HG02642 (cell line): ENCODE data around the gene ZNF219.

Source experiments
- ATAC-seq: cut with Tn5 transposase; IDR thresholded peaks from one replicate; pipeline ENCODE4 v1.9.1; 2021; ENCODE audit warnings: mild to moderate bottlenecking; ENCODE audit not compliant: unreplicated experiment, poor library complexity

Gene ZNF219

DNA sequence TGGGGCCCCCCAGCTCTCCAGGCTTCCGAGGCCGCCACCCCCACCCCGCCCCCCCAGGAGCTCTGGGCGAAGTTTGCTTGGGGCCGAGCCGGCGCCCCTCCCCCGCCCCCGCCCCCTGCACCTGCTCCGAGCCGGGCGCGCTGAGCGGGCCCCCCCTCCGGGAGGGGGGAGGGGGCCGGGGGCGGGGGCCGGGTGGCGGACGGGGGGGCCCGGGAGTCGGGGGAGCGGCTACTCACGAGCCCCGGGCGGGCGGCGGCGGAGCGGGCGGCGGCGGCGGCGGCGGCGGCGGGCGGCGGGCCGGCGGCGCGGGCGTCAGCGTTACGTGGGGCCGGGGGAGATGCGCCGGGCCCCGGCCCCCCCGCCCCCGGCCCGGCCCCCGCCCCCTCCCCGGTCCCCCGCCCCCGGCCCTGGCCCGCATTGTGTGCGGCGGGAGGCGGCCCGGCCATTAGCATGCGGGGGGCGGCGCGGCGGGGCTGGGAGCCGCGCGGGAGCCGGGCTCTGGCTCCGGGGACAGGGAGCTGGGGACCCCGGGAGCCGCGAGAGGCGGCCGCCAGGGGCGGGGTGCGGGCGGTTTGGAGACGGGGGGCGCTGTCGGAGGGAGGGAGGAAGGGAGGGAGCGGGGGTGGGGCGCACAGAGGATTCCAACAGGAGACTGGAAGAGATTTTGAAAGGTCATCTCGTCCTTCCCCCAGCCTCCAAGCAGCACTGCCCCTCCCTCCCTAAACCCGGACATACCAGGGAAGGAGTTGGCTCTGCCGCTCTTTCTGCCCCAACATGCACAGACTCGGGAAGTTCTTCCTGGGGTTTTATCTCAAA lies at the start of gene ZNF219:
Gene ZNF219 (minus strand): TSS at position 580 of the 816 bp plus-strand sequence. CDS start 5,064 bp downstream, outside the sequence.
- no peak for ATAC-seq

DNA sequence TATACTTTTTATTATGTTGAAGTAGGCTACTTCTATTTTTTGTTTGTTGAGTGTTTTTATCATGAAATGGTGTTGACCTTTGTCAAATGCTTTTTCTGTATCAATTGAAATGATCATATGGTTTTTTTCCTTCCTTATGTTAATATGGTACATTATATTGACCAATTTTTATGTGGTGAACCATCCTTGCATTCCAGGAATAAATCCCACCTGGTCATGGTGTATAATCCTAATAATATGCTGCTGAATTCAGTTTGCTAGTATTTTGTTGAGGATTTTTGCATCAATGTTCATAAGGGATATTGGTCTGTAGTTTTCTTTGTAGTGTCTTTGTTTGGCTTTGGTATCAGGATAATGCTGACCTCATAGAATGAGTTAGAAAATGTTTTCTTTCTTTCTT lies 47.0 kb upstream of the ZNF219 start:
- no peak for ATAC-seq

DNA sequence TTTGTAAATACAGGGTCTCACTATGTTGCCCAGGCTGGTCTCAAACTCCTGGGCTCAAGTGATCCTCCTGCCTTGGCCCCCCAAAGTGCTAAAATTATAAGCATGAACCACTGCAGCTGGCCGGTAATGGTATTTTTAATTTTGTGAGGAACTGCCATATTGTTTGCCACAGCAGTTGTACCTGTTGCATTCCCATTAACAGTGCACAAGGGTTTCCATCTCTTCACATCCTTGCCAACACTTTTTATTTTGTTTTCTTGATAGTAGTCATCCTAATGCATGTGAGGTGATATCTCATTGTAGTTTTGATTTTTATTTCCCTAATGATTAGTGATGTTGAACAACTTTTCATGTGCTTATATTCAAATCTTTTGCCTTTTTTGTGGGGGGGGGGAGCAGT lies 43.9 kb upstream of the ZNF219 start:
- ATAC-seq: no peak

DNA sequence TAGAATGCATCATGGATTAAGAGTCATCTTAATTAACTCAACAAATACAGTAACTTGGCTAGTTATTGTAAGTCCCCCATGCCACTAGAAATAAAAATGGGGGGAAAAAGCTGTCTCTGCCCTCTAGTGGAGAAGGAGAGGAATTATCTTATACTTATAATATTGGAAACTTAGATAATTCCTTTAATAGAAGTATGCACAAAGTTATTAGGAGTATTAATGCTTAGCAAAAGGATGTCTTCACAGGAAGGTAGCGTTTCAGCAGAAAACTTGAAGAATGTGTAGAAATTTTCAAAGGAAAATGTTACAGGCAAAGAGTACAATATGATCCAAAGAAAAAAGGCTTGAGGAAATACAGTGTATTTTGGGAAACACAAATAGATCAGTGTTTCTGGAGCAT lies 37.6 kb upstream of the ZNF219 start:
- ATAC-seq: no peak

DNA sequence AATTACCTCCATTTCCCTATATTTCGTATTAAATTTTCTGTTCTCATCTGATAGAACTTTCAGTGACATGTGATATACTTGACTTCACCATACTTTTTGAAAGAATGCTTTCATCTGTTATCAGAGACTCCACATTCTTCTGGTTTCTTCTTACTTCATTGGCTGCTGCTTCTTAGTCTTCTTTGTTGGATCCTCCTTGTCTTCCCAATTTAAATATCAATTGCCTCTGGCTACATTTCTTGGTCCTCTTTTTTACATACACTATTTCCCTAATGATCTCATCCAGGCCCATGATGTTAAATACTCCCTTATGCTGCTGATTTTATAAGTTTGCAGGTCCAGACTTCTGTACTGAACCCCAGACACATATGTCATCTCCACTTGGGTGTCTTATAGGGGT lies 35.4 kb upstream of the ZNF219 start:
- ATAC-seq: no peak

DNA sequence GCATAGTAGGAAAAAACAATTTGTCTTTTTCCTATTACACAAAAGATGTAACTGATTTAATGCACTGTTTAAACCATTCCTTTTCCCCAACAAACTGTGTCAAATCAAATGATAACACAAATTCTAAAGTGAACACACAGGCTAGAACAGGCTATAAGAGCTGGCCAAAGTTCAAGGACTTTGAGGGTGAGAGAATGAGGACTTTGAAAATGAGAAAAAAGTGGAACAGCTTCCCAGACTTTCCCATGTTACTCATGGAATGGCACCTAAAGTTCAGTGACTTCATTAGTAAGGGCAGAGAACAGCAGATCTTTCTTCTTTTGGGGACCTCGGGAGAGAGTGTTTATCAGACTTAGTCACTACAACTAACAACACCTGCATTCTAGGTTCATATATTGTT lies 25.0 kb upstream of the ZNF219 start:
- ATAC-seq: no peak

DNA sequence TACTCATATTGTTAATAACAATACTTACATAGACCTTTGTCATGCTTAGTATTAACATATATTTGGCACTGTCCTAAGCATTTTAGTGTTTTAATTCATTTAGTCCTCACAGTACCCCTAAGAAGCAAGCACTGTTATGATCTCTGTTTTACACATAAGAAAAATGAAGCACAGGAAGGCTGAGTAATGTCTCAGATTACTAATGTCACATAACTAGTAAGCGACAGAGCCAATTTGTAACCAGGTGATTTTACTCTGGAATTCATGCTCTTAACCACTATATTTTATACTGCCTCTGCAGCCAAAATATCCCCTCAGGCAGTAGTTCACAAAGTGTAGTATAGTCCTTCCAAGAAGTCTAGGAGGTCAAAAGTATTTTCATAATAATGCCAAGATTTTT lies 22.7 kb upstream of the ZNF219 start:
- no peak for ATAC-seq

DNA sequence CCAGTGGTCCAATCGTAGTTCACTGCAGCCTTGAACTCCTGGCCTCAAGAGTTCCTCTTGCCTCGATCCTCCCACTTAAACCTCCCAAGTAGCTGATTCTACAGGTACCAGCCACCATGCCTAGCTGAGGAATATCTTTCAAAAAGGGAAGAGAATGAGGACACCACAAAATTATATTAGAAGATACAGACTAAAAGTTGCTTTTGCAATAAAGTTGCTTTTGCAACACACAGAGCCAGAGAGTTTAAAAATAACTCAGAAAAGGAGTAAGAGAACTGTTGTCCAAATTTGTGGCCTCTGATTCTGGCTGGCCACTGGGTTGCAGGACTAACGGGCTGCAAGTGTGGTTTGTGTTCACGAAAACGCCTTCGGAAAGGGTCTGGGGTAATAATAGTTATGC lies 22.2 kb upstream of the ZNF219 start:
- ATAC-seq: no peak

DNA sequence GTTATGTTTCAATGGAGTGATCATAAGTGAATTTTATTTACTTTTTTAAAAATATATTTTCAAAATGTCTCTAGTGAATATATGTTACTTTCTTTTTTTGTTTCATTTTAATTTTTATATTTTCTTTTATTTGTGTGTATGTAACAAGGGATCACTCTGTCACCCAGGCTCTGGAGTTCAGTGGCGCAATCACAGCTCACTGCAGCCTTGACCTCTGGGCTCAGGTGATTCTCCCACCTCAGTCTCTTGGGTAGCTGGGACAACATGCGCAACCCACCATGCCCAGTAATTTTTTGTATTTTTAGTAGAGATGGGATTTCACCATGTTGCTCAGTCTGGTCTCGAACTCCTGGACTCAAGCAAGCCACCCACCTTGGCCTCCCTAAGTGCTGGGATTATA lies 20.5 kb upstream of the ZNF219 start:
- ATAC-seq: no peak

DNA sequence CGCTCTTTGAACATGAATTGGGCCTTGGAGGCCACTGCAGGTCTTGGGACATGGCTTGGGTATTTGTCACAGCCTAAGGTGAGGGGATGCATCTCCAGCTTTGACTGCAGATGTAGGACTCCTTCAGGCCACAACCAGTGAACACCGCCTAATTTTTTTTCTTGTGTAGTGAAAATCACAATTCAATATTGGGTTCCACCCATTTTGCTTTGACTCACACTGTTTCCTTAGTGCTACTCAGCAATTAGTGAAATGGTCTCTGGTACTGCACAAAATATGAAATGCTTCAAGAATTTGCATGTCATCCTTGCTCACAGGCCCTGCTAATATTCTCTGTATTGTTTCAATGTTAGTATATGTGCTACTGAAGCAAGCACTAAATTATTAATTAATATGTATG lies 14.9 kb upstream of the ZNF219 start:
- ATAC-seq: no peak

DNA sequence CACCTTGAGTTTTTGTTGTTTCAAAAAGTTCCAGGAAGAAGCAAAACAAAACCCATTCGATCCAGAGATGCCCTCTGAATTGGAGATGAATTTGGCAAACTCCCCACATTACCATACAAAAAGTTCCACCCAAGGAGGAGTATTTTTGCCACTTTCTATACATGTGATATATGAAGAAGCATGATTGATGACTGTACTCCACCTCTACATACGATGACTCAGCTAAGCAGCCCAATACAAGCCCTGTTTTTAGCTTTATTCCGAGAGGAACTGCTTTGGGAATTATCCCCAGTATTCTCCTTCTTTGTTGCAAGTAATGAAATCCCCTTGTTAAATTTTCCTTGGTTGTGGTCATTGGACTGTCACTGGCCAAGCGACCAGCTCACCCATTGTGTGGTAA lies 13.8 kb upstream of the ZNF219 start:
- no peak for ATAC-seq

DNA sequence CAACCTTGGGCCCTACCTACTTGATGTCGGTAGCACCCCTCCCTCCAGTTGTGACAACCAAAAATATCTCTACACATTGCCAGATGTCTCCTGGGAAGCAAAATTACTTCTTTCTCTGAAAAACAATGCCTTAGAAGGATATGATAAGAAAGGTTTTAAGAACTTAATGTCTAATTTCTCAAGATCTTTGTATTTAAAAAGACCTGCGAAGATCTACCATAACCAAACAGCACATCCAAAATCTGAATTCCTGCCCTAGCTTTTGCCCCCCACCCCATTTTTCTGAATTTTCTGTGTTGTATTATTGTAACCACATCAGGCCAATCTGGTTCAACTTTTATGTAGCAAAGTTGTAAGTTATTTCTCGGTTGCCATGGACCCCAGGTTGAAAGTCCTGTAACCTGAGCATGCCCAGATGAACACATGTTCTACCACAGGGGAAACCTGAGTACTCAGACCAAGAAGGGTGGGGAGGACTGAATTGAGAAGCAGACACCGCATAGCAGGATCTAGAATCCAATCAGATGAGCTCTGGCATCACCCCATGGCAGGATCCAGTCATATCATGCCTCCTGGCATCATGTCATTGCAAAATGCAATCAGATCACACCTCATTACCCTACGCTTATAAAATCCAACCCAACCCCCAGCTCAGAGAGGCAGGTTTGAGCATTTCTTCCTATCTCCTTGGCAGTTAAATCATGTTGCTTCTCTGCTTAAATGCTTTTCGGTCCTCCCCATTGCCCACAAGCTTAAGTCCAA lies 11.1 kb upstream of the ZNF219 start:
- ATAC-seq: peak; percentile 52

DNA sequence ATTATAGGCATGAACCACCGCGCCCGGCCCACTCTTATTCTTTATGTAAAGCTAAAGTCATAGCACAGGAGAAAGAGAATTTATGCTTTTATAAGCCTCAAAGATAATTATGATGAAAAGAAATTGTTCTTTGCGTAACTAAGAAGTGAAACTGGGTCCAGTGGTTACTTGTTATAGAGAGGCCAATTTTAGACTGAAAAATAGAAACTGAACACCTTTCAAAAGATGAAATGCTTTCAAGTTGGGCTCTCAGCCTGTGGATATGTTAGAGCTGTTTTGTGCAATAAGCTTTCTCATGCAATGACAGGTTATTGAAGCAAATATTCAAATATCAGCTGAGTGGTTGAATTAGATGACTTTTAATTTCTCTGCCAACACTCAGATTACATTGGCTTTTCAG lies 10.3 kb upstream of the ZNF219 start:
- no peak for ATAC-seq

DNA sequence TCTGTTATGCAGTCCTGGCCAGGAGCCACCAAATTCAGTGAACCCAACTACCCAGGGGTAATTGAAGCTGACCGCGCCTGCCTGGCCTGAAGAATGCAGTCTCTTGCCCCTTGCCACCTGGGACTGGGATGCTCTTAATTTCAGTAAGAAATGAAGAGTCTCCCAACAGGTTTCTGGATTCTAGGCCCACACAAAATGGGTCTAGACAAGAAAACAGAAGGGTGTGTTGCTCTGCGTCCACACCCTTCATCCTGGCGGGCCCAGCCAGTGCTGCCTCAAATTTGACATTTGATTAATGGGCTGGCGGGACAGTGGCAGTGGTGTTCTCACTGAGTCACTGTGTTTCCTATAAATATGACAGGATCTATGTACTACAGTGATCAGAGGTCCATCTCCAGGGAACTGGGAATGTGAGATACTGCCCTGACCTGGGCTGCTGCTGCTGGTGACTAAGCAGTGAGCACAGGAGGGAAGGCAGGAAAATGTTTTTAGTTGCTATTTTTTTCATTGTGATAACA lies 8.9 kb upstream of the ZNF219 start:
- ATAC-seq: no peak

DNA sequence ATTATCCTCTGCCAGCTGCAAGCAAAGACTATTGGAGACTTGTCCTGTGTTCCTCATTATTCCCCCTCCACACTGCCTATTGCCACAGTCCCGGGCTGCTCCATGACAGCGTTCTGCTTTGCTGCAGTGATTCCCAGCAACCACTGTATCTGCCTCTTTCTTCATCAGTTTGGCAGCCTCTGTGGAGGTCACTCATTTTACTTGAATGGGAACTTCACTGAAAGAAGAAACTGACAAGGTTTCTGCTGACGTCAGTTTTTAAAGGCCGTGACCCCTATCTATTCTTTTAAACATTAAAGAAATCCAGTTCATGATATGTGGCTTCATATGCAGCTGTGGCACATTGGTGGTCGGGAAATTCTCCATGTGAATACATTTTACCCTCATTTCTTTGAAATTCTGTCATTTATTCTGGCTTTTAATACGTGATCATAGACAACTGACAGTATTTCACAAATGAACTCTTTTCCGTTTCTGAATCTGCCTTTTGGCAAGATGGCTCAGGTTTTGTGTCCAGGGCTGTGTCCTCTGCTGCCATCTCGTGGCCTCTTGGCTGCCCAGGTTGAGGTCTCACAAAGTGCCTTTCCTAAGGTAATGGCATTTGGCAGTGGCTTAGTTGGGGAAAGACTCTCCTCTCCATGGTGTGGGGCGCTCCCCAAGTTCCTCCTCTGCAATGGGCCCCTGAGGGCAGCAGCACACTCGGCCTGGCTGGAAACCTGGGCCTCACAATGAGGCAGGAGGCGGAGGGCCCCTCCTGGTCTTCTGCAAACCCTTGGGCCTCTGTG lies 8.2 kb upstream of the ZNF219 start:
- no peak for ATAC-seq

DNA sequence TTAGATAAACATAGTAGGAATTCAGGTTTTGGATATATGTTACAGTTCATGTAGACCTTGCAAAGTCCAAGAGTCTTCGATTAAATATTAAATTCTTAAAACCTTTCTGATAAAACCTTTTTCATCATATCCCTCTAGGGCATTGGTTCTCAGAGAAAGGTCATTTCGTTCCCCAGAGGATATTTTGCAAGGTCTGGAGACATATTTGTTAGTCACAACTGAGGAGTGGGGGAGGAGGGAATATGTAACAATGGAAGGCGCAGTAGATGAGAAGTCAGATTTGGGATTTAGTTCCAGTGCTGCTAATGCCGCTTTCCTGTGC lies 7.7 kb upstream of the ZNF219 start:
- no peak for ATAC-seq

DNA sequence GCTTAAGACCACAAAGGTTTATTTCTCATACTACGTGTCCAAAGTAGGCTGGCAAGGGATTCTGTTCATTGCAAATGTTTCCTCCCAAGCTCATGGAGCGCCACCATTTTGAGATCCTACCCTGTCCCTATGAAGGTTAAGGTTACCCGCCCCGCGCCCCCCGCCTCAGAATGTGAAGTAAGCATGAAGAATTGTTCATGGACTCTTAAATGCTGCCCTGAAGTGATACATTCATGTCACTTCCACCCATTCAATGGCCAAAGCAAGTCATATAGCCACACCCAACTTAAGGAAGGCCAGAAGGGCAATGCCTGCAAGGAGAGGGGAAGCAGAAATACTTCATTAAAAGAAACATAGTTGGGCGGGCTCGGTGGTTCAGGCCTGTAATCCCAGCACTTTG lies 6.6 kb upstream of the ZNF219 start:
- no peak for ATAC-seq

DNA sequence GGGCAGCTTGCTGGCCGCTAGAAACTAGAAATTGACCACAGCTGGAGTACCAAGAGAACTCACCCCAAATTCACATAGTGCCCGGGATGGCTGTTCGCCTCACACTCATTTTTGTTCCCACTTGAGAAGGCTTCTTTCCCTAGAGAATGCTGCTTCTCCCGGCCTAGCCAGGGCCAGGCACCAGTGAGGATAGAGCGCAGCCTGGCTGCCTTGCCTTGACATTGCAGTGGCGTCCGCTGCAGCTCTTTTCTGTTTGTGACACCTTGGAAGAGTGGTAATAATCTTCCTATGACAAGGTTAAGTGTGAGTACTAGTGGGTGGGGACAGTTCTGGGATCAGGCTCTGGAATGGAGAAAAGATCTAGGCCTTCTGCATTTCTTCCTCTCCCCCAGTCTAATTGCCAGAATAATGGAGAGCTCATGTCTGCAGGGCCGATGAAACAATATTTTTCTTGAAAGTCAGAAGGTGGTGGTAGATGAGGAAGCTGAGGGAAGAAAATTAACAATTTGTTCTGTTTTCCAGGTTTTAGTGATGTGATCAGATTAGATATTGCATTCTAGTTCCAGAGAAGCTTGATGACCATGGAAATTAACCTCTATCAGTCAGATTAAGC lies 6.1 kb upstream of the ZNF219 start:
- ATAC-seq: peak; percentile 42

DNA sequence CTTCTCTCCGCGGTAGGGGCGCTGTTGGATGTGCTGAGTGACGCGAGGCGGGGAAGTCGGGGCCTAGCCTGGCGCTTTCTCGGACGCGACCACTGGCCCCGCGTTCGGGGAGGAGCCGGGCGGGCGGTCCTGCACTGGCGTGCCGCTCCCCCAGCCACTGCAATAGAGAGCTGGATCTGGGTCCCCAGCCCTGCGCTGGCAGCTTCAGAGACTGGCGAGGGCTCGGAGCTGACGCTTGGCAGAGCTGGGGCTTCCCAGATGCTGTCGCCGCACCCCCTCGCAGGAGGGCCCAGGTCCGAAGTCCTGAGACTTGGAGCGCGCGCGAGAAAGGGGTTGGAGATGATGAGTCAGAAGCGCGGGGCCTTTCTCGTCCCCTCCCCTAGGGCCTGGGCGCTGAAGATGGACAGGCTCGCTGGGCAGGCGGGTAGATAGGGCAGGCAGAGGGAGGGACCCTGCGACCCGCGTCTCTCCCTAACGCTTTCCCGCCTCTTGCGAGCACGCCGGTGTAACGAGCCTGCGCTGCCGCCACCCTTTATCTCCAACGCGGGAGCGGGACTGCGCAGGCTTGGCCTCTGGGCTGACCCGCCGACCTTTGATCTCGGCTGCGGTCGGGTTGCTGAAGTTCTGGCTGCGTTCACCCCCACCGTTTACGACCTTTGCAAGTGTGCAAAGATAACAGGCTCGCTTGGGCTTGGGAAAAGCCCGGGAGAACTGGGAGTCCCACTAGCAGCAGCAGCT lies 5.4 kb upstream of the ZNF219 start:
- peak; percentile 91 for ATAC-seq

DNA sequence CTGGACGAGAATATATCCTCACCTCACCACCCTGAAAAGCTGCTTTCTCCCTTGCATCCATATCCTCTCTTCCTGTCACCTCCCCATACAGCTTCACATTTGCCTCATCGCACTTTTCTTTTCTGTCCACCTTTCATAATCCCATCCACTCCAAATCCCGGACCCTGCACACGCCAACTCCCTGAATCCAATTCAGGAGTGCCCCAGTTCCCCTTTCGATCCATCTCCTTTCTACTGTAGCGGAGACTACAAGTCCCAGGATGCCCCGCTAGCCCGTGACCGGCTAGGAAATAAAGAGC lies 4.9 kb upstream of the ZNF219 start:
- ATAC-seq: no peak
